Esophagus muscularis mucosa (tissue), 3 donors: ENCODE results near the gene SLC49A3.

Source experiments
- POLR2AphosphoS5 ChIP-seq, 2 donors: sonication (generic); formaldehyde crosslinking; IDR thresholded peaks; one replicate each; pipeline ENCODE4 v1.6.1; 2017; ENCODE audit warnings: antibody characterized with exemption in 2 of 2
- TF ChIP-seq, protein P1 (sequence below), 3 experiments: fragments of 200-600 bp in 2 of 3; fragments of 450-650 bp in 1 of 3; sonication (generic) in 2 of 3; IDR thresholded peaks; one replicate each; pipeline ENCODE4 v1.5.1; 2017 to 2019; ENCODE audit warnings: antibody characterized with exemption in 3 of 3, mild to moderate bottlenecking in 2 of 3, moderate library complexity in 1 of 3

DNA sequence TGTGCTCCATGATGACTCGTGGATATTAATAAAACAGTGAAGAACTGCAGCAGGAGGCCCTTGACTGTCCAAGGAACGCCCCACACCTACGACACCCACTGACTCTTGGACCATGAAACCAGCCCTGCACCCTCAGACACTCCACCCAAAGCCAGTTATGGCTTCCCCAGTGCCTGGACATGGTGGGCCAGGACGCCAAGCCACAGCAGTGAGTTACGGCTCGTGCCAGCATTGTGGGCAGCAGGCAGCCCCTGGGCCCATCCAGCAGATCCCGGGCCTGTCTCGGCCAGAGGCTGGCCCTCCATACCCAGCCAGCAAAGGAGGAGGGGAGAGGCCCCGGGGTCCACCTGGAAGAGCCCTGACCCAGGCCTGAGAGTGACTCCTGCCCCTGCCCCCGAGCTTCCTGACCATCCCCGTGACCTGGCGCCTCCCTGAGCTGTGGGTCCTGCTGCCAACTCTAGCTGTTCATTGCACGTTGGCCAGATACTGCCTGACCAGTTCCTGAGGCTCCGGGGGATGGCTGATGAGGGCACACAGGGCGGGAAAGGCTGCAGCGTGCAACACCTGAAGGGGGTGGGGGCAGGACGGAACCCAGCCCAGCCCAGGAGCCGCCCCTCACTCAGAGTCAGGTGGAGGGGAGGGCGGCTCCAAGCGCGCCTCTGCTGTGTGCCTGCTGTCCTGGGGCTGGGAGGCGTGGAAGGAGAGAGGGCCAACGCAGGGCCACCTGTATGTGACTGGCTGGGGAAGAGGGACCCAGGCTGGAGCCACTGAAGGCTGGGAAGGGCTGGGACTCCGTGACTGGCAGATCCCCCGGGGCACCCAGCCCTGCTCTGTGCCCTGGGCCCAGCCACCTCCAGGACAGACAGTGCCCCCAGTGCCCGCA is 739 bp downstream of the SLC49A3 start:
- TF ChIP-seq, protein P1, sequence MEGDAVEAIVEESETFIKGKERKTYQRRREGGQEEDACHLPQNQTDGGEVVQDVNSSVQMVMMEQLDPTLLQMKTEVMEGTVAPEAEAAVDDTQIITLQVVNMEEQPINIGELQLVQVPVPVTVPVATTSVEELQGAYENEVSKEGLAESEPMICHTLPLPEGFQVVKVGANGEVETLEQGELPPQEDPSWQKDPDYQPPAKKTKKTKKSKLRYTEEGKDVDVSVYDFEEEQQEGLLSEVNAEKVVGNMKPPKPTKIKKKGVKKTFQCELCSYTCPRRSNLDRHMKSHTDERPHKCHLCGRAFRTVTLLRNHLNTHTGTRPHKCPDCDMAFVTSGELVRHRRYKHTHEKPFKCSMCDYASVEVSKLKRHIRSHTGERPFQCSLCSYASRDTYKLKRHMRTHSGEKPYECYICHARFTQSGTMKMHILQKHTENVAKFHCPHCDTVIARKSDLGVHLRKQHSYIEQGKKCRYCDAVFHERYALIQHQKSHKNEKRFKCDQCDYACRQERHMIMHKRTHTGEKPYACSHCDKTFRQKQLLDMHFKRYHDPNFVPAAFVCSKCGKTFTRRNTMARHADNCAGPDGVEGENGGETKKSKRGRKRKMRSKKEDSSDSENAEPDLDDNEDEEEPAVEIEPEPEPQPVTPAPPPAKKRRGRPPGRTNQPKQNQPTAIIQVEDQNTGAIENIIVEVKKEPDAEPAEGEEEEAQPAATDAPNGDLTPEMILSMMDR (IDR thresholded peaks at IDR 0.05) = no peak
- no peak for TF ChIP-seq POLR2AphosphoS5 (IDR thresholded peaks at IDR 0.05)
